Cardiac muscle cell (in vitro differentiated cells and primary cell): ENCODE data around the gene OSGEP. TPM values are rescaled to one million over a fixed set of nuclear protein-coding genes. Genes with fewer than 3 reads are reported as not detected.

Experiments used
- DNase-seq, 2 donors: peaks; one replicate each; pipeline versions ENCODE4 v3.0.0 to v3.0.0-alpha.2; 2010 to 2017; ENCODE audit warnings: low read depth in 1 of 2, low spot score in 1 of 2
- H3K27ac ChIP-seq: fragments of 200-600 bp; sonication (generic); 2 replicates; pipeline ENCODE4 v1.5.1; 2016
- H3K27me3 ChIP-seq: fragments of 200-600 bp; sonication (generic); 2 replicates; pipeline ENCODE4 v1.6.0; 2016; ENCODE audit warnings: control low read depth
- H3K36me3 ChIP-seq: fragments of 200-600 bp; sonication (generic); 2 replicates; pipeline ENCODE4 v1.5.1; 2016; ENCODE audit warnings: control low read depth
- H3K4me1 ChIP-seq: fragments of 200-600 bp; sonication (generic); 2 replicates; pipeline ENCODE4 v1.8.1; 2017; ENCODE audit warnings: low read depth, mild to moderate bottlenecking, mixed run types
- H3K4me3 ChIP-seq: fragments of 200-600 bp; sonication (generic); 2 replicates; pipeline ENCODE4 v1.5.1; 2016; ENCODE audit warnings: mild to moderate bottlenecking
- H3K9me3 ChIP-seq: fragments of 200-600 bp; sonication (generic); 2 replicates; pipeline ENCODE4 v1.5.1; 2017; ENCODE audit warnings: low read depth, mild to moderate bottlenecking, control low read depth
- polyA plus RNA-seq: library from polyadenylated mRNA; unstranded; fragments of >200 nt; fragmentation: Nextera tagmentation; extraction: Ambion mirVana; gene quantifications from 2 replicates; pipeline ENCODE4 v1.2.1, GENCODE V29; 2016
- total RNA-seq: library from RNA; depleted of rRNA; stranded (reverse); fragments of >200 nt; gene quantifications from 2 replicates; pipeline ENCODE4 v1.2.3, GENCODE V29; 2016
- TF ChIP-seq, protein P1 (sequence below): IDR thresholded peaks from 2 replicates; pipeline ENCODE4 v1.5.1; 2012; ENCODE audit warnings: low read depth, mild to moderate bottlenecking, low read length

OSGEP gene
- total and polyA plus RNA-seq, 2 experiments from 2014 or later: 47.9 to 51.7 TPM

DNA sequence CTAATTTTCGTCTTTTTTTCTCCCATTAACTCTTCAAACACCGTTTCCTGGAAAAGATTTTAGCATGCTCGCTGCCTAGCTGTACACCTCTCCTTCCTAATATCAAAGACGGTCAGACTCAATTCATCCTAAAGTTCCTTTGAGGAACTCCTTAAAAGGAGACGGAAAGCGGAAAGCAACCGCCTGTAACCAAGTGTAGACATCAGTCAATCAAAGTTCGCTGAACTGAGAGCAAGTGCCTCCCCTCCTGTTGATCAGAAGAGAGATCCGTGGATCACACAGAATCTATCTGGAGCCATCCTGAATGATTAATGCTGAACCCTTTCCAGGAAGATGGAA, 40.9 kb downstream of the OSGEP start:
- TF ChIP-seq, protein P1, sequence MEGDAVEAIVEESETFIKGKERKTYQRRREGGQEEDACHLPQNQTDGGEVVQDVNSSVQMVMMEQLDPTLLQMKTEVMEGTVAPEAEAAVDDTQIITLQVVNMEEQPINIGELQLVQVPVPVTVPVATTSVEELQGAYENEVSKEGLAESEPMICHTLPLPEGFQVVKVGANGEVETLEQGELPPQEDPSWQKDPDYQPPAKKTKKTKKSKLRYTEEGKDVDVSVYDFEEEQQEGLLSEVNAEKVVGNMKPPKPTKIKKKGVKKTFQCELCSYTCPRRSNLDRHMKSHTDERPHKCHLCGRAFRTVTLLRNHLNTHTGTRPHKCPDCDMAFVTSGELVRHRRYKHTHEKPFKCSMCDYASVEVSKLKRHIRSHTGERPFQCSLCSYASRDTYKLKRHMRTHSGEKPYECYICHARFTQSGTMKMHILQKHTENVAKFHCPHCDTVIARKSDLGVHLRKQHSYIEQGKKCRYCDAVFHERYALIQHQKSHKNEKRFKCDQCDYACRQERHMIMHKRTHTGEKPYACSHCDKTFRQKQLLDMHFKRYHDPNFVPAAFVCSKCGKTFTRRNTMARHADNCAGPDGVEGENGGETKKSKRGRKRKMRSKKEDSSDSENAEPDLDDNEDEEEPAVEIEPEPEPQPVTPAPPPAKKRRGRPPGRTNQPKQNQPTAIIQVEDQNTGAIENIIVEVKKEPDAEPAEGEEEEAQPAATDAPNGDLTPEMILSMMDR: no peak
- DNase-seq: peak in 1 of 2 donors; percentile 6
- peak overlapping the region; percentile 91 for H3K27ac ChIP-seq
- H3K9me3 ChIP-seq: no peaks in the 10 kb centered on the region
- no peaks in the 10 kb centered on the region for H3K27me3 ChIP-seq
- H3K36me3 ChIP-seq: no peaks in the 10 kb centered on the region
- no peaks in the 10 kb centered on the region for H3K4me1 ChIP-seq
- peak overlapping the region; percentile 70 for H3K4me3 ChIP-seq

DNA sequence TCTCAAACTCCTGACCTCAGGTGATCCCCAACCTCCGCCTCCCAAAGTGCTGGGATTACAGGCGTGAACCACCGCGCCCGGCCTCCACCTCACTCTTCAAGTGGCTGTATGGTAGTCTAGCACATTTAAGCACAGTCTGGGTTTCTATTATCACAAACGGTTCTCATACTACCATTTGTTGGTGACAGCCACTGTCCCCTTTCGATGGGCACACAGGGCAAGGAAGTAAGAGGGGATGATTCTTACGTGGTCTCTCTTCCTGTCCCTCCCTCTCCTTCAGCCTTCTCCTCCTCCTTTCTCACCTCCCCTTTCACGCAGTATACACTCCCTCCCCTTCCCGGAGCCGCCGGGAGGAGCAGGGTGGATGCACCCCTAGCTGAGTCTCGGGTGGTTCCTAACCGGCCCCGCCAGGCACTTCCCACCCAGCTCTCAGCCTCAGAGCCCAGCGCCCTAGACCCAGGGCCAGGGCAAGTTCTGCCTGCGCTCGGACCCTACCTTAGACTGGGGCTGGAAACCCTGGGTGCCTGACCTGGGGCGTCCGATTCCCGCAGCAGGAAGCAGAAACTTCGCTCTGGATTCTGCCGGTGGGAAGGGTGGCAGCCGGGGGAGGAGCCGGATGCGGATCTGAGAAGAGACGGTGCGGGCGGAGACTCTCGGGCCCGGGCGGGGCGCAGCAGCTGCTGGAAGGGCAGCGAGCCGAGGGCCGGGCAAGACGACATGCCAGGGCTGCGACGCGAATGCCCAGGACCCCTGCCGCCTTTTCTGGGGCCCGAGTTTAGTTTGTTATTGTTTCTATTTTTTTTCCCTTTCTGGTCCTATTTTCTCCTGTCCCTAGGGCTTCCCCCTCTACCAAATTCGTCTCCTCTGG, 41.5 kb downstream of the OSGEP start, which contains the start of gene TEP1:
TEP1 (minus strand) TSS at position 626 of the 868 bp plus-strand sequence. CDS start 5,062 bp downstream, outside the sequence.
- Histone ChIP-seq H3K4me1 (no peaks in the 10 kb centered on the region), H3K9me3 (no peaks in the 10 kb centered on the region), H3K27ac (peak within 1 kb of the TSS; percentile 91), H3K36me3 (no peaks in the 10 kb centered on the region), H3K4me3 (peak within 1 kb of the TSS; percentile 70), H3K27me3 (no peaks in the 10 kb centered on the region)
- DNase-seq: peak; percentile 87 to 92
- TF ChIP-seq, protein P1: no peak

DNA sequence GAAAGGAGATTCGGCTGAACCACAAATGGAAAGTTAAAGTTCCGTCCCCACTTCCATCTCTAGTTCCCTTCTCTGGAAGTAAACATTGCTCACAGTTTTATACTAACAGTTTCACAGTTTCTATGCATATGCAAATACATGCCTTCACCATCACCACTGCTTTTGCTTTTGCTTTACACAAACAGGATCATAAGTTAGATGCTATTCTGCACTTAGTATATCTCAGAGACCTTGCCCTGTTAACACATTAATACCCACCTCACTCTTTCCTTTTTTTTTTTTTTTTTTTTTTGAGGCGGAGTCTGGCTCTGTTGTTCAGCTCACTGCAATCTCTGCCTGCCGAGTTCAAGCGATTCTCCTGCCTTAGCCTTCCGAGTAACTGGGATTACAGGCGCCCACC, 42.2 kb downstream of the OSGEP start:
- DNase-seq: peak in 1 of 2 donors; percentile 16
- Histone ChIP-seq H3K9me3 (no peaks in the 10 kb centered on the region), H3K36me3 (peaks cover 5% of the 10 kb centered on the region), H3K4me1 (no peaks in the 10 kb centered on the region), H3K27me3 (no peaks in the 10 kb centered on the region), H3K4me3 (peak overlapping the region; percentile 70), H3K27ac (peak overlapping the region; percentile 91)
- TF ChIP-seq, protein P1: no peak

DNA sequence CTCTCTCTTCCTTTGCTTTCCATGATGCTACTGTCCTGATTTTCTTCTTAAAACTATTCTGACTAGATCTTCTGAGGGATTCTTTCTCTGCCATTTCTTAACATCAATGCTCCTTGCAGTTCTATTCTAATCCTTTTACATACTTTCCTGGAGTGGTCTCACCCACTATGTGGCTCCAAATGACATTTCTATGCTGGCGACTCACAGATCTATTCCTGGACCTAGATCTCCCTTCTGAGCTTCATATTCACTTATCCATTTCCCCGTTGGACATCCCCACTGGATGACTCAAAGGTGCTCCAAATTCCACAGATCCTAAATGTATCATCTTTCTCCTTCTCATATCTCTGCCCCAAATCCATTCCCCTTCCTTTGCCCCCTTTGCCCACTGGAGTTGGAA, 45.4 kb downstream of the OSGEP start:
- Histone ChIP-seq H3K9me3 (no peaks in the 10 kb centered on the region), H3K27me3 (no peaks in the 10 kb centered on the region), H3K4me1 (no peaks in the 10 kb centered on the region), H3K36me3 (peaks cover 23% of the 10 kb centered on the region), H3K27ac (no peak overlapping the region), H3K4me3 (no peak overlapping the region)
- TF ChIP-seq, protein P1: no peak
- no peak for DNase-seq

DNA sequence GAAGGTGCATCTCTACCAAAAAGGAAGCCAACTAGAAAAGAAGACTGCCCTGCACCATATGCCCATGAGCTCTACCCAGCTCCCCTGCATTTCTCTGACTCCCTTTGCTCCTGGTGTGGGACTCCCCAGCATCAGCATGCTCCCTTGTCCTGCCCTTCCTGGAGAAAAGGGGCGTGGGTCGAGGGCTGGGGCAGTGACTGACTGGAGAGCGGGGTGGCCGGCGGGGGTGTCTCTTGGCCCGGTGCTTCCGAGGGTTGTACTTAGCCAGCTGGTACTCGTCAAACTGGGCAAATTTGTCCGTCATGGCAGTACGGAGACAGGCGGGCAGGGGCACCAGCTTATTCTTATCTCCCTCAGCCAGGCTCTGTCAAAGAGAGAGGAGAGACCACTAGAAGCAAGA, 51.1 kb downstream of the OSGEP start:
- no peak overlapping the region for H3K4me3 ChIP-seq
- no peaks in the 10 kb centered on the region for H3K27me3 ChIP-seq
- TF ChIP-seq, protein P1: no peak
- DNase-seq: no peak
- H3K27ac ChIP-seq: no peak overlapping the region
- no peaks in the 10 kb centered on the region for H3K4me1 ChIP-seq
- H3K36me3 ChIP-seq: peaks cover 30% of the 10 kb centered on the region
- no peaks in the 10 kb centered on the region for H3K9me3 ChIP-seq
